Measurements from ENCODE around the gene PRTN3. TPM values are rescaled to one million over a fixed set of nuclear protein-coding genes. Genes with fewer than 3 reads are reported as not detected.

PRTN3 gene
- total RNA-seq, 1 donor from 2014 or later, result not detected

DNA sequence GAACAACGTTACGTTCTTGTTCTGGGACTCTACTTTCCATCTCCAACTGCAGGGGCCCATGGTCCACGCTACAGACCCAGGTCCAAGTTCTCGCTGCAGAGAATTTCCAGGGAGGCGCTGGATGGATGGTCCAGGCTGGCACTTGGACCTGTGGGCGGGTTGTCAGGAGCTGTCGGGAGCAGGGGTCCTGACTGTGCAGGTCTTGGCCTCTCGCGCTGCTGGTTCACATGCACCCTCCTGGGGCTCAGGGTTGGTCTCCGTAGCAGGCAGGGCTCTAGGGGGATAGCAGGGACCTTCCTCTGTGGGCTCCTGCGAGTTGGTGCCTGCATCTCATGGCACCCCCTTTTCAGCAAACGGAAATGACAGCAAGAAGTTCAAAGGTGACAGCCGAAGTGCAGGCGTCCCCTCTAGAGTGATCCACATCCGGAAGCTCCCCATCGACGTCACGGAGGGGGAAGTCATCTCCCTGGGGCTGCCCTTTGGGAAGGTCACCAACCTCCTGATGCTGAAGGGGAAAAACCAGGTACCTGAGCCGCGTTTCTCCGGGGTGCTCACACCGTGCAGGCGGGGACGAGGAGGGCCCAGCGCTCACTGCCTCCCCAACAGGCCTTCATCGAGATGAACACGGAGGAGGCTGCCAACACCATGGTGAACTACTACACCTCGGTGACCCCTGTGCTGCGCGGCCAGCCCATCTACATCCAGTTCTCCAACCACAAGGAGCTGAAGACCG is 36.9 kb upstream of the PRTN3 start:
- Mint-ChIP-seq H3K4me3 (ENCODE audit: unreplicated experiment) (peak overlapping the region; percentile 55), H3K9me3 (ENCODE audit: unreplicated experiment) (peaks cover 20% of the 10 kb centered on the region), H3K4me1 (ENCODE audit: low read depth, unreplicated experiment) (peaks cover 26% of the 10 kb centered on the region), H3K36me3 (ENCODE audit: unreplicated experiment) (peaks cover 7% of the 10 kb centered on the region), H3K27ac (ENCODE audit: unreplicated experiment) (no peak overlapping the region), H3K27me3 (ENCODE audit: unreplicated experiment) (peaks cover 22% of the 10 kb centered on the region)
- TF ChIP-seq CTCF (IDR thresholded peaks at IDR 0.05; ENCODE audit: partially characterized antibody, unreplicated experiment), result no peak
- no peak for DNase-seq

- H3K27ac Mint-ChIP-seq (ENCODE audit: unreplicated experiment), result no peak overlapping the region
- peaks cover 14% of the 10 kb centered on the region for H3K9me3 Mint-ChIP-seq (ENCODE audit: unreplicated experiment)
- peaks cover 16% of the 10 kb centered on the region for H3K27me3 Mint-ChIP-seq (ENCODE audit: unreplicated experiment)
- H3K36me3 Mint-ChIP-seq (ENCODE audit: unreplicated experiment), result peaks cover 7% of the 10 kb centered on the region
- TF ChIP-seq CTCF (IDR thresholded peaks at IDR 0.05; ENCODE audit: partially characterized antibody, unreplicated experiment), result no peak
- DNase-seq, result no peak
- no peak overlapping the region for H3K4me3 Mint-ChIP-seq (ENCODE audit: unreplicated experiment)
- H3K4me1 Mint-ChIP-seq (ENCODE audit: low read depth, unreplicated experiment), result peaks cover 25% of the 10 kb centered on the region
These were observed 36.2 kb upstream of the PRTN3 start for GRCh38 chr19:804419-805165.

DNA sequence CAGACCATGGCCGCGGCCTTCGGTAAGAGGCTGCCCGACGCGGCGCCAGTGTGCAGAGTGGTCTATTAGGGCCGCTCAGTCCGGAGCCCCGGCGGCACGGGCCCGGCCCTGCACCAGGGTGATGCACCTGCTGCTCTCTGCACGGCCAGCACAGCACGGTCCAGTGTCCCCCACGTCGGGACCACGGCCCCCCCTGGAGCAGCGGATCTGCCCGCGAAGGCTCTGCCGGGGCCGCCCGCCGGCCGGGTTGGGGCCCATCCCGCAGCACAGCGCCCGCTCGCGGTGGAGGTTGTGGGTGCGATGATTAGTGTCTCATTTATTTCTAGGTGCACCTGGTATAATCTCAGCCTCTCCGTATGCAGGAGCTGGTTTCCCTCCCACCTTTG is 35.6 kb upstream of the PRTN3 start:
- peaks cover 19% of the 10 kb centered on the region for H3K27me3 Mint-ChIP-seq (ENCODE audit: unreplicated experiment)
- no peak overlapping the region for H3K4me3 Mint-ChIP-seq (ENCODE audit: unreplicated experiment)
- no peak overlapping the region for H3K27ac Mint-ChIP-seq (ENCODE audit: unreplicated experiment)
- no peak for DNase-seq
- TF ChIP-seq CTCF (IDR thresholded peaks at IDR 0.05; ENCODE audit: partially characterized antibody, unreplicated experiment), result no peak
- H3K36me3 Mint-ChIP-seq (ENCODE audit: unreplicated experiment), result peaks cover 7% of the 10 kb centered on the region
- H3K4me1 Mint-ChIP-seq (ENCODE audit: low read depth, unreplicated experiment), result peaks cover 21% of the 10 kb centered on the region
- peaks cover 15% of the 10 kb centered on the region for H3K9me3 Mint-ChIP-seq (ENCODE audit: unreplicated experiment)

DNA sequence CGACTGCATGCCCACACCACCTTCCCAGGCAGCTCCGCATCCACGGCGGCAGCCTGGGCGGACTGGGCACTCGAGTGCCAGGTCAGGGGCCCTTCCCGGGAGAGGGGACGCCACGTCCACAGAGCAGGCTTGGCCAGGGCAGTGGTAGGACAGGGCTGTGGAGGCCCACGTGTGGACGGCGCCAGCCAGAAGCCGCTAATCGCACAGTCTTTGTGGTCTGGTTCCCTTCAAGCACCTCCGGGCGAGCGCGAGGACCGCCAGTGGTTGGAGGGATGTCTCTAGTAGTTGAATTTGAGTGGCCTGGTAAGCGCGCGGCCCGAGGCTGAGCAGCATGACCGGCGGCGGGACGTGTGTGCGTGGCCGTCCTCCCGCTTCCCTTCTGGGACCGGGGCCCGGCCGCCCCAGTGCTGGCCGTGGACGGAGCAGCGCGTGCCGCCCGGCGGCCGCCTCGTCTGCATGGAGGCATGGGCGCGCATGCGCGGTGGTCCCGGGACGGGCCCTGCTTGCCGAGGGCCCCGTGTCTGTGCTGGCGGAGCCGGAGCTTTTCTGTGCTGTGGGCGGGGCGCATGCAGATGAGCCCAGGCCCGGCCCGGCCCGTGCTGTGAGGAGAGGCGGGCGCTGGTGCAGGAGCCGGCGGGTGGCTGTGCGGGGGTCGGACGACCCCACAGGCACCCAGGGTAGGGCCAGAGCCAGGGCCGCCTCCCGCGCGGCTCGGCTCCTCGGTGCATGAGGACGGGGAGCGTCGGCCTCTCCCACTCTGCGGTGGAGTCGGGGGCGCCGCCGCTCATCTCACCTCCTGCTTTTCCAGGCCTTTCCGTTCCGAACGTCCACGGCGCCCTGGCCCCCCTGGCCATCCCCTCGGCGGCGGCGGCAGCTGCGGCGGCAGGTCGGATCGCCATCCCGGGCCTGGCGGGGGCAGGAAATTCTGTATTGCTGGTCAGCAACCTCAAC is 34.9 kb upstream of the PRTN3 start:
- Mint-ChIP-seq H3K27me3 (ENCODE audit: unreplicated experiment) (peaks cover 21% of the 10 kb centered on the region), H3K27ac (ENCODE audit: unreplicated experiment) (no peak overlapping the region), H3K36me3 (ENCODE audit: unreplicated experiment) (peaks cover 7% of the 10 kb centered on the region), H3K4me1 (ENCODE audit: low read depth, unreplicated experiment) (peaks cover 15% of the 10 kb centered on the region), H3K4me3 (ENCODE audit: unreplicated experiment) (no peak overlapping the region), H3K9me3 (ENCODE audit: unreplicated experiment) (peaks cover 17% of the 10 kb centered on the region)
- no peak for TF ChIP-seq CTCF (IDR thresholded peaks at IDR 0.05; ENCODE audit: partially characterized antibody, unreplicated experiment)
- no peak for DNase-seq

Measured in glutamatergic neuron (in vitro differentiated cells).